Esophagus (tissue), 2 donors: ENCODE results near the gene PLEKHG7. TPM values are rescaled to one million over a fixed set of nuclear protein-coding genes. Genes with fewer than 3 reads are reported as not detected.
"Not testable (repeated sequence)": the region's sequence is repeated elsewhere in the genome, so short reads cannot be mapped to it uniquely, and the experiment has no call there.

ENCODE experiments used
- H3K27ac ChIP-seq, 2 donors: one replicate each; pipeline ENCODE4 v1.5.1; 2013; ENCODE audit warnings: low read depth in 2 of 2, mild to moderate bottlenecking in 2 of 2, inconsistent platforms in 1 of 2, low read length in 1 of 2, moderate library complexity in 1 of 2
- H3K27me3 ChIP-seq, 2 donors: one replicate each; pipeline ENCODE4 v1.6.1; 2013; ENCODE audit warnings: low read length in 2 of 2, control low read depth in 1 of 2, mild to moderate bottlenecking in 1 of 2; ENCODE audit not compliant: insufficient read depth in 2 of 2, control insufficient read depth in 1 of 2
- H3K36me3 ChIP-seq, 2 donors: one replicate each; pipeline ENCODE4 v1.6.1; 2013; ENCODE audit warnings: low read length in 1 of 2; ENCODE audit not compliant: control insufficient read depth in 2 of 2, insufficient read depth in 2 of 2
- H3K4me1 ChIP-seq, 2 donors: one replicate each; pipeline ENCODE4 v1.6.1; 2013; ENCODE audit warnings: low read length in 1 of 2; ENCODE audit not compliant: control insufficient read depth in 2 of 2, insufficient read depth in 2 of 2
- H3K4me3 ChIP-seq, 2 donors: one replicate each; pipeline ENCODE4 v1.5.1; 2013; ENCODE audit warnings: low read length in 2 of 2, mild to moderate bottlenecking in 2 of 2, low read depth in 1 of 2, moderate library complexity in 1 of 2
- H3K9me3 ChIP-seq, 2 donors: one replicate each; pipeline ENCODE4 v1.6.1; 2013; ENCODE audit warnings: mild to moderate bottlenecking in 2 of 2, low read depth in 1 of 2, low read length in 1 of 2, moderate library complexity in 1 of 2; ENCODE audit not compliant: control insufficient read depth in 2 of 2, insufficient read depth in 1 of 2
- WGBS, 2 donors: extraction: QIAGEN DNeasy Blood & Tissue Kit; methylation state at CpG; one replicate each; pipeline ENCODE4 v1.1.7; 2013; 5-methylcytosine and 5-hydroxymethylcytosine counted together
- polyA plus RNA-seq, 2 donors: library from polyadenylated mRNA; stranded (reverse); fragments of 200-250 nt; gene quantifications; one replicate each; pipeline ENCODE4 v1.2.3, GENCODE V29; 2013
- donor health status: healthy with polysubstance abuse.
- donor health status: Bipolar disorder and iron deficiency.

Gene PLEKHG7
- polyA plus RNA-seq, 2 donors: 0.01 TPM; not detected in 1

DNA sequence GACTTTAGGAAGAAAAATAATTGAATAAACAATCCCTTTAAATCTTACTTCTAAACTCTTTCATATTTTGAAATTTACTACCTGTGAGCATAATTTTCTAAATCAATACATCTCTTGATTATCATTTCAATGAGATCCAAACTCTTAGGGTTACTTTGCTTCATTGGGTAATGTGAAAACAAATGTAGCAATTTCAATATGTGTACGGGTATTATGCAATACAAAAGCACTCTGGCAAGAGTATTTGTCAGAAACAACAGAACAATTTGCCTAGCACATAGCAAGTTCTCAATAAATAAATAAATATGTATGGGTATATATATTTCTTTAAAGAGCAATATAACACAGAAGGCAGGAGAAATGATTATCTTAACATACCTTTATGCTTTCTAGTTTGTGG, 77.1 kb downstream of the PLEKHG7 start:
- WGBS, 2 donors: 68 to 83% methylated on average over 1 of the region's 1 CpG
- H3K4me3 ChIP-seq: no peak overlapping the region
- no peaks in the 10 kb centered on the region for H3K4me1 ChIP-seq
- H3K9me3 ChIP-seq: no peaks in the 10 kb centered on the region
- peaks cover 0 to 2% of the 10 kb centered on the region in 2 donors for H3K36me3 ChIP-seq
- no peak overlapping the region for H3K27ac ChIP-seq
- no peaks in the 10 kb centered on the region for H3K27me3 ChIP-seq

GRCh38 chr12:92784356-92784755, 81.6 kb downstream of the PLEKHG7 start:
- Histone ChIP-seq H3K9me3 (no peaks in the 10 kb centered on the region), H3K27ac (no peak overlapping the region), H3K36me3 (peaks cover 1 to 2% of the 10 kb centered on the region in 2 donors), H3K4me1 (no peaks in the 10 kb centered on the region), H3K4me3 (no peak overlapping the region), H3K27me3 (no peaks in the 10 kb centered on the region)
- 51 to 64% methylated on average over 1 of the region's 1 CpG for WGBS, 2 donors

DNA sequence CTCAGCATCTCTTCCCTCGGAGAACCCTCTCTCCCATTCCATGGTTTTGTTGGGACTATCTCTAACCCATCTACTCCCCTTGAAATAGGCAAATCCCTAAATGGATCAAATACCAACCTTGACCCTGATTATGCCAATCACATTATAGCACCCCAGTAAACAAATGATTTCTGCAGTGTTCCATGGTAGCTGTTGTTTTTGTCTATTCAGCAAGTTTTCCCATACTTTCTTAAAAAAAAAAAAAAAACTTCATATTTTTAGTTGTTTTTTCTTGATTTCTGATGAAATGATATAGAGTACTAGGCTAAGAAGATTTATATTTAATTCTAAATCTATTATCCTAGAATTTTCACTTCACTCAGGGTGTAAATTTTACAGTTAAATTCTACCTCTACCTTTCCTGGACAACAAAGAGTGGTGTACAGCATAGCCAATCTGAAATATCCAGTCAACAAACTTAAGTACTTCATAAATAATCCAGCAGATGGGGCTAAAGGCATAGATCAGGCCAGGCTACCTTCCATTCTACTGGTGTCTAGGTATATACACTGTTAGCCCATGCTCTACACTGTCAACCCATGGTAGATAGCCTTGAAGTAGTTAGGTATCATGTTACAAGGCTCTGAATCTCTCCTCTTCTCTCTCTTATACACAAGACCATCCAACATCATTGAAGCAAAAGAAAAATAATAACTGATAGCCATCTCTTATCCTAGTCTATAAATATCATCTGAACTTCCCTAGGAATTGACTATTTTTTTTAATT, 82.2 kb downstream of the PLEKHG7 start:
- WGBS, 2 donors: 57 to 63% methylated on average over 1 of the region's 1 CpG
- H3K4me3 ChIP-seq: no peak overlapping the region
- H3K27me3 ChIP-seq: no peaks in the 10 kb centered on the region
- H3K4me1 ChIP-seq: no peaks in the 10 kb centered on the region
- H3K27ac ChIP-seq: no peak overlapping the region
- H3K36me3 ChIP-seq: peaks cover 2 to 3% of the 10 kb centered on the region in 2 donors
- no peaks in the 10 kb centered on the region for H3K9me3 ChIP-seq

- Histone ChIP-seq H3K4me1 (no peaks in the 10 kb centered on the region), H3K4me3 (no peak overlapping the region), H3K27me3 (no peaks in the 10 kb centered on the region), H3K9me3 (no peaks in the 10 kb centered on the region), H3K27ac (no peak overlapping the region), H3K36me3 (peaks cover 2 to 3% of the 10 kb centered on the region in 2 donors)
- 90 to 95% methylated on average over 1 of the region's 1 CpG for WGBS, 2 donors
These were observed 82.8 kb downstream of the PLEKHG7 start for GRCh38 chr12:92785563-92785950.

DNA sequence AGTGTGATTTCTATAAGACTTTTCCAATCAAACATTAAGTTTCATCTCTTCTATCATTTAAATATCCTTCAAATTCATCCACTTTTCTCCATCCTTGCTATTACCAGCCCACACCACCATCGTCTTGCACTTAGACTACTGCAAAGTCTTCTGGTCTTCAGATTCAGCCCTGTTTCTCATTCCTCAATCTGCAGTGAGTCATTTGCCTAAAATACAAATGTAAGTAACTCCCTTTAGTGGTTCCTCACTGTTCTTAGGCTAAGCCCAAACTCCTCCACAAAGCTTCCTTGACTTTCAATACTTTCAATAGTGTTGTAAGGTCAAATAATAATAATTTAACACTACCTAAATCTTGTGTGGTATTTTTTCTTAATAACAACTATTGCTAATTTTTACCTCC, 83.3 kb downstream of the PLEKHG7 start:
- 83 to 90% methylated on average over 1 of the region's 1 CpG for WGBS, 2 donors
- Histone ChIP-seq H3K4me1 (no peaks in the 10 kb centered on the region), H3K27ac (no peak overlapping the region), H3K9me3 (no peaks in the 10 kb centered on the region), H3K4me3 (no peak overlapping the region), H3K36me3 (peaks cover 2 to 3% of the 10 kb centered on the region in 2 donors), H3K27me3 (no peaks in the 10 kb centered on the region)

GRCh38 chr12:92794356-92794755, 91.6 kb downstream of the PLEKHG7 start:
- WGBS, 2 donors: 96 to 98% methylated on average over 5 of the region's 5 CpGs
- H3K36me3 ChIP-seq: not testable (repeated sequence)

GRCh38 chr12:92794814-92795213, 92.0 kb downstream of the PLEKHG7 start:
- no peaks in the 10 kb centered on the region for H3K4me1 ChIP-seq
- no peak overlapping the region for H3K4me3 ChIP-seq
- no peak overlapping the region for H3K27ac ChIP-seq
- no peaks in the 10 kb centered on the region for H3K9me3 ChIP-seq
- no peaks in the 10 kb centered on the region for H3K27me3 ChIP-seq
- H3K36me3 ChIP-seq: no peaks in the 10 kb centered on the region

More at GRCh38 chr12:92794356-92794755, 91.6 kb downstream of the PLEKHG7 start:
- not testable (repeated sequence) for H3K27ac ChIP-seq, H3K4me1 ChIP-seq, H3K9me3 ChIP-seq, H3K4me3 ChIP-seq, H3K27me3 ChIP-seq

DNA sequence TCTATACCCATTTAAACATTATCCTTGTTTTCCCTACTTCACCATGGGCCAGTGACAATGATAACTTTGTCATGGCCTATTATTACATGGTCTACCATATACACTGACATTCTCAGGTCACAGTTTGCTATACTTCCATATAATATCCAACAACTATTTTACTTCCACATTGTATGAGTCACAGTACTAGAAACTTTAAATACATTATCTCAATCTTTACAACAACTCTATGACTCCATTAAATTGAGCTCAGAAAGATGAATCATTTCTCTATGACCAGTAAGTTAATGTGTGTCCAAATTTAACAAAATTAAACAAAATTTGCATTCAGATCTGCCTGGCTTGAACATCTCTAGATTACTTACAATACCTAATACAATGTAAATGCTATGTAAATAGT, 93.9 kb downstream of the PLEKHG7 start:
- no peak overlapping the region for H3K4me3 ChIP-seq
- H3K36me3 ChIP-seq: no peaks in the 10 kb centered on the region

DNA sequence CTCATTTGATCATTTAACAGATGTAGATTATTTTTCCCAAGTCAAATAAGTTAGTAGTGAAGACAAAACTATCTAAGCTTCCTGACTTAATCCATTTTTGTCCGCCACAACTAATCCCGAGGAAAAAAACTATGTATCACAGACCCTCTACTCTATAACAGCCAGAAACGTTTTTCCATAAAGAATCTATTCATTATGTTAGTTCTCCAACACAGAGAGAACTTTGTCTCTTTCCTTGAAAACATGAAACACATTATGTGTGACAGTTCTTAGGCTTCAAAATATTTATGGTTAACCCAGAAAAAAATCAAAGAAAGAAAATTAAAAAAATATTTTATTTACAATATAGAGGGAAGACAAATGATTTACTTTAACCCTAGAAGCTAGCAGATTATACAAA, 100.1 kb downstream of the PLEKHG7 start:
- no peaks in the 10 kb centered on the region for H3K9me3 ChIP-seq
- H3K4me1 ChIP-seq: no peaks in the 10 kb centered on the region
- peaks cover 0 to 2% of the 10 kb centered on the region in 2 donors for H3K36me3 ChIP-seq
- WGBS, 2 donors: 73 to 76% methylated on average over 3 of the region's 3 CpGs
- no peak overlapping the region for H3K4me3 ChIP-seq
- H3K27ac ChIP-seq: no peak overlapping the region
- H3K27me3 ChIP-seq: no peaks in the 10 kb centered on the region

More for the DNA sequence above, 93.9 kb downstream of the PLEKHG7 start:
- no peaks in the 10 kb centered on the region for H3K27me3 ChIP-seq
- no peaks in the 10 kb centered on the region for H3K9me3 ChIP-seq
- no peaks in the 10 kb centered on the region for H3K4me1 ChIP-seq
- H3K27ac ChIP-seq: no peak overlapping the region

GRCh38 chr12:92803903-92804302, 101.1 kb downstream of the PLEKHG7 start:
- Histone ChIP-seq H3K4me1 (no peaks in the 10 kb centered on the region), H3K27ac (no peak overlapping the region), H3K36me3 (peaks cover 0 to 2% of the 10 kb centered on the region in 2 donors), H3K4me3 (no peak overlapping the region), H3K9me3 (no peaks in the 10 kb centered on the region), H3K27me3 (no peaks in the 10 kb centered on the region)
- WGBS, 2 donors: 90 to 98% methylated on average over 1 of the region's 1 CpG
